K562 (cell line): ENCODE results near the gene TCEAL4. TPM values are rescaled to one million over a fixed set of nuclear protein-coding genes. Genes with fewer than 3 reads are reported as not detected.

Experiments used
- ATAC-seq: fragments of 200-7000 bp; cut with Tn5 transposase; 3 replicates; pipeline ENCODE4 v1.9.1; 2020; ENCODE audit warnings: moderate library complexity
- BruUV-seq: library from RNA; stranded (reverse); fragments of 400-500 nt; replicated peaks from 2 replicates; lab custom pipeline; 2021; lab: Mats Ljungman, UMichigan
- CTCF ChIA-PET: fragments of 300-600 bp; formaldehyde crosslinking; extraction: SDS; loops from one replicate; lab custom pipeline; 2021; ENCODE audit warnings: low intra/inter-chr PET ratio; lab: Yijun Ruan, JAX
- POLR2A ChIA-PET: fragments of 300-600, 350-650 bp; sonication (Branson Sonifier 250); formaldehyde crosslinking; extraction: SDS; loops from one replicate; lab custom pipeline; 2021; ENCODE audit warnings: antibody characterized with exemption, inconsistent platforms; lab: Yijun Ruan, JAX
- DNase-seq, 4 experiments: peaks; one replicate each; pipeline versions ENCODE4 v3.0.0 to v3.0.0-alpha.2; 2011 to 2018; ENCODE audit warnings: low spot score in 3 of 4, mixed read lengths in 3 of 4; ENCODE audit errors: extremely low read depth in 1 of 4
- FAIRE-seq: peaks from 2 replicates; lab custom pipeline; 2011; peaks lifted over from hg19 to GRCh38; lab: Jason Lieb, UNC
- H2AFZ ChIP-seq: 2 replicates; pipeline ENCODE4 v1.6.0; 2011; ENCODE audit warnings: low read depth, low read length, control low read depth, inconsistent platforms
- H3K27ac ChIP-seq: fragments of 200-600 bp; 3 replicates; pipeline ENCODE4 v1.8.0; 2011; ENCODE audit warnings: low read depth, mild to moderate bottlenecking, control low read depth, inconsistent platforms, low read length, moderate library complexity, mixed read lengths; ENCODE audit errors: extremely low read depth
- H3K27me3 ChIP-seq, 2 experiments: fragments of 300-600 bp in 1 of 2; 2 replicates in 1 of 2; 3 replicates in 1 of 2; pipeline versions ENCODE4 v1.6.0 to v1.8.0; 2011; ENCODE audit warnings: inconsistent platforms in 2 of 2, low read length in 2 of 2, mild to moderate bottlenecking in 1 of 2, mixed read lengths in 1 of 2, moderate library complexity in 1 of 2; ENCODE audit not compliant: control insufficient read depth in 2 of 2, insufficient read depth in 2 of 2
- H3K36me3 ChIP-seq: fragments of 300-600 bp; 3 replicates; pipeline ENCODE4 v1.8.0; 2011; ENCODE audit warnings: mild to moderate bottlenecking, low read length, inconsistent platforms; ENCODE audit not compliant: control insufficient read depth, insufficient read depth
- H3K4me1 ChIP-seq, 2 experiments: fragments of 200-600 bp in 1 of 2; replicated peaks in 1 of 2; 2 replicates in 1 of 2; 3 replicates in 1 of 2; pipeline versions ENCODE4 v1.5.1 to v1.8.0; 2011; ENCODE audit warnings: inconsistent platforms in 2 of 2, low read length in 2 of 2, mild to moderate bottlenecking in 1 of 2, mixed read lengths in 1 of 2, moderate library complexity in 1 of 2; ENCODE audit not compliant: control insufficient read depth in 2 of 2, insufficient read depth in 2 of 2
- H3K4me2 ChIP-seq: 2 replicates; pipeline ENCODE4 v1.6.1; 2011; ENCODE audit warnings: low read length, control low read depth, inconsistent platforms, mixed read lengths; ENCODE audit not compliant: insufficient read depth
- H3K4me3 ChIP-seq: fragments of 200-600 bp; sonication (generic), shearing (Covaris generic); 2 replicates; pipeline ENCODE4 v1.5.1; 2016; ENCODE audit warnings: control low read depth, inconsistent platforms
- H3K79me2 ChIP-seq: fragments of 200-600 bp; 3 replicates; pipeline ENCODE4 v1.8.0; 2011; ENCODE audit warnings: low read length, inconsistent platforms; ENCODE audit not compliant: control insufficient read depth, insufficient read depth
- H3K9ac ChIP-seq, 2 experiments: 2 replicates each; pipeline versions ENCODE4 v1.6.0 to v1.6.1; 2011; ENCODE audit warnings: low read depth in 2 of 2, low read length in 2 of 2, control low read depth in 1 of 2, inconsistent platforms in 1 of 2, mild to moderate bottlenecking in 1 of 2, mixed read lengths in 1 of 2; ENCODE audit not compliant: insufficient read depth in 1 of 2
- H3K9me1 ChIP-seq: one replicate; pipeline ENCODE4 v1.6.0; 2011; ENCODE audit warnings: inconsistent platforms, mild to moderate bottlenecking, low read length, moderate library complexity; ENCODE audit not compliant: control insufficient read depth, insufficient read depth
- H3K9me3 ChIP-seq: replicated peaks from 2 replicates; pipeline ENCODE4 v1.5.1; 2011; ENCODE audit warnings: low read depth, low read length, inconsistent platforms; ENCODE audit not compliant: control insufficient read depth, insufficient read depth
- H4K20me1 ChIP-seq: replicated peaks from 2 replicates; pipeline ENCODE4 v1.6.1; 2011; ENCODE audit warnings: low read length, inconsistent platforms, mixed read lengths; ENCODE audit not compliant: control insufficient read depth, insufficient read depth
- GTF2B ChIP-seq: IDR thresholded peaks from 2 replicates; pipeline ENCODE4 v1.6.1; 2011; ENCODE audit not compliant: insufficient read length; ENCODE audit errors: extremely low read depth
- HDAC6 ChIP-seq: IDR thresholded peaks from 2 replicates; pipeline ENCODE4 v1.6.1; 2012; ENCODE audit warnings: low read depth, mild to moderate bottlenecking, control low read depth, inconsistent platforms, low read length, moderate library complexity
- NCOA6 ChIP-seq: fragments of 450-650 bp; IDR thresholded peaks from 2 replicates; pipeline ENCODE4 v1.6.1; 2017; ENCODE audit warnings: mild to moderate bottlenecking
- POU5F1 ChIP-seq: fragments of 150-350 bp; IDR thresholded peaks from 2 replicates; pipeline ENCODE4 v1.6.1; 2014; ENCODE audit warnings: borderline replicate concordance, low read length, low read depth, mild to moderate bottlenecking; ENCODE audit not compliant: partially characterized antibody
- PYGO2 ChIP-seq: fragments of 450-650 bp; IDR thresholded peaks from 2 replicates; pipeline ENCODE4 v1.6.1; 2016; ENCODE audit warnings: mild to moderate bottlenecking, missing genetic modification characterization, moderate library complexity, missing compliant biosample characterization
- UBTF ChIP-seq, 2 experiments: IDR thresholded peaks; 2 replicates each; pipeline ENCODE4 v1.6.1; 2012; ENCODE audit warnings: improper control_type of control experiment in 2 of 2, low read depth in 2 of 2, low read length in 2 of 2, borderline replicate concordance in 1 of 2
- ZFP1 ChIP-seq: fragments of 450-650 bp; formaldehyde crosslinking; IDR thresholded peaks from 2 replicates; pipeline ENCODE4 v1.4.0; 2020; ENCODE audit warnings: mild to moderate bottlenecking, mixed read lengths
- ZNF134 ChIP-seq: fragments of 250-450 bp; sonication (Bioruptor Pico); conservative IDR thresholded peaks from 2 replicates; pipeline ENCODE4 v1.4.0; 2020
- ZNF79 ChIP-seq: fragments of 250-450 bp; sonication (Bioruptor Pico); IDR thresholded peaks from 2 replicates; pipeline ENCODE4 v1.4.0; 2020; ENCODE audit warnings: low read depth, mild to moderate bottlenecking, moderate library complexity
- in situ Hi-C: fragments of 300-500 bp; cut with MboI; formaldehyde crosslinking; loops from 4 replicates; pipeline ENCODE4 v1.15.0; 2018; ENCODE audit warnings: inconsistent platforms, mixed read lengths
- intact Hi-C: fragments of 100-400 bp; cut with micrococcal nuclease; formaldehyde crosslinking; loops from 2 replicates; pipeline ENCODE4 v1.14.2; 2022
- polyA plus RNA-seq, 8 experiments: library from polyadenylated mRNA; depleted of rRNA in 4 of 8; stranded (reverse) in 5 of 8; unstranded in 3 of 8; fragments of >200 nt; fragmentation: Nextera tagmentation in 2 of 8; fragmentation: Illumina TruSeq in 1 of 8; extraction: Ambion mirVana in 2 of 8; extraction: Trizol in 1 of 8; gene quantifications; 2 replicates each; pipeline versions ENCODE4 v1.2.1 to v1.2.3, GENCODE V29; 2011 to 2014; ENCODE audit warnings: inconsistent platforms in 1 of 8, missing spikeins in 1 of 8
- total RNA-seq, 7 experiments: library from RNA; depleted of rRNA in 6 of 7; stranded (reverse); fragments of >200 nt in 6 of 7; fragmentation: Illumina TruSeq in 2 of 7; extraction: Trizol in 2 of 7; gene quantifications; 2 replicates each; pipeline versions ENCODE4 v1.2.1 to v1.2.3, GENCODE V29; 2011 to 2021; ENCODE audit warnings: low replicate concordance in 1 of 7
- TF ChIP-seq, protein P1 (sequence below), 2 experiments: fragments of 450-650 bp; IDR thresholded peaks; 2 replicates each; pipeline ENCODE4 v1.6.1; 2016; ENCODE audit warnings: mild to moderate bottlenecking in 2 of 2, borderline replicate concordance in 1 of 2, low read depth in 1 of 2, moderate library complexity in 1 of 2

The TCEAL4 gene
- total and polyA plus RNA-seq, 9 of the 15 experiments (the other 6 are each of a cell fraction or from before 2014, with no cell fraction given) = 0.36 to 12.3 (median 7.9) TPM

DNA sequence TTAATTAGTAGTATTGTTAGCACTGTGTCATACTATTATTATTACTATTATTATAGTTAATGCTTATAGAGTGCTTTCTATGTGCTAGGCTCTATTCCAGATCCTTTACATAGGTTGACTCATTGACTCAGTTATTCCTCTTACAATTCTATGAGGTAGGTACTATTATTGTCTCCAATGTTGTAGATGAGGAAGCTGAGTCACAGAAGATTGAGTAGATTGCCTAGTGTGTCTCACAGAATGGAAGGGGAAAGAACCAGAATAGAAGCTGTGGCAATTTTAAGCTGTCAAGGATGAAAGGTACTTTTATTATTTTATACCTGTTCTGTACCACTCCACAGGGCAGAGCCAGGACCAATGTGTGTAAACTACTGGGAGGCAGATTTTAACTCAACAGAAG is 41.5 kb downstream of the TCEAL4 start:
- H3K4me3 ChIP-seq = no peak overlapping the region
- CTCF ChIA-PET = no interaction called here
- no peak overlapping the region for H3K9ac ChIP-seq
- no peaks in the 10 kb centered on the region for H3K27me3 ChIP-seq
- intact Hi-C loops (no loop called here), in situ Hi-C loops (no loop called here)
- no TSS peak for BruUV-seq
- H3K9me1 ChIP-seq = no peaks in the 10 kb centered on the region
- no peak overlapping the region for H2AFZ ChIP-seq
- H3K79me2 ChIP-seq = no peaks in the 10 kb centered on the region
- no peaks in the 10 kb centered on the region for H4K20me1 ChIP-seq
- no peaks in the 10 kb centered on the region for H3K36me3 ChIP-seq
- FAIRE-seq (no peak), DNase-seq (no peak), ATAC-seq (no peak)
- H3K4me1 ChIP-seq = peaks cover 0 to 5% of the 10 kb centered on the region in 2 experiments; a peak in 3 of 5 replicates
- H3K9me3 ChIP-seq = no peaks in the 10 kb centered on the region
- no peak overlapping the region for H3K27ac ChIP-seq
- no peak overlapping the region for H3K4me2 ChIP-seq
- POLR2A ChIA-PET = no interaction called here
- TF ChIP-seq HDAC6 (no peak), GTF2B (no peak), PYGO2 (tag) (no peak), ZNF79 (CRISPR knock-in tag) (no peak), ZNF134 (CRISPR knock-in tag) (no peak), UBTF (IDR thresholded peaks at IDR 0.05; ENCODE audit: borderline replicate concordance in 1 of 2, low read depth in 2 of 2, low read length in 2 of 2) (no peak), ZFP1 (CRISPR knock-in tag) (no peak), POU5F1 (no peak), NCOA6 (no peak)
- TF ChIP-seq, protein P1, sequence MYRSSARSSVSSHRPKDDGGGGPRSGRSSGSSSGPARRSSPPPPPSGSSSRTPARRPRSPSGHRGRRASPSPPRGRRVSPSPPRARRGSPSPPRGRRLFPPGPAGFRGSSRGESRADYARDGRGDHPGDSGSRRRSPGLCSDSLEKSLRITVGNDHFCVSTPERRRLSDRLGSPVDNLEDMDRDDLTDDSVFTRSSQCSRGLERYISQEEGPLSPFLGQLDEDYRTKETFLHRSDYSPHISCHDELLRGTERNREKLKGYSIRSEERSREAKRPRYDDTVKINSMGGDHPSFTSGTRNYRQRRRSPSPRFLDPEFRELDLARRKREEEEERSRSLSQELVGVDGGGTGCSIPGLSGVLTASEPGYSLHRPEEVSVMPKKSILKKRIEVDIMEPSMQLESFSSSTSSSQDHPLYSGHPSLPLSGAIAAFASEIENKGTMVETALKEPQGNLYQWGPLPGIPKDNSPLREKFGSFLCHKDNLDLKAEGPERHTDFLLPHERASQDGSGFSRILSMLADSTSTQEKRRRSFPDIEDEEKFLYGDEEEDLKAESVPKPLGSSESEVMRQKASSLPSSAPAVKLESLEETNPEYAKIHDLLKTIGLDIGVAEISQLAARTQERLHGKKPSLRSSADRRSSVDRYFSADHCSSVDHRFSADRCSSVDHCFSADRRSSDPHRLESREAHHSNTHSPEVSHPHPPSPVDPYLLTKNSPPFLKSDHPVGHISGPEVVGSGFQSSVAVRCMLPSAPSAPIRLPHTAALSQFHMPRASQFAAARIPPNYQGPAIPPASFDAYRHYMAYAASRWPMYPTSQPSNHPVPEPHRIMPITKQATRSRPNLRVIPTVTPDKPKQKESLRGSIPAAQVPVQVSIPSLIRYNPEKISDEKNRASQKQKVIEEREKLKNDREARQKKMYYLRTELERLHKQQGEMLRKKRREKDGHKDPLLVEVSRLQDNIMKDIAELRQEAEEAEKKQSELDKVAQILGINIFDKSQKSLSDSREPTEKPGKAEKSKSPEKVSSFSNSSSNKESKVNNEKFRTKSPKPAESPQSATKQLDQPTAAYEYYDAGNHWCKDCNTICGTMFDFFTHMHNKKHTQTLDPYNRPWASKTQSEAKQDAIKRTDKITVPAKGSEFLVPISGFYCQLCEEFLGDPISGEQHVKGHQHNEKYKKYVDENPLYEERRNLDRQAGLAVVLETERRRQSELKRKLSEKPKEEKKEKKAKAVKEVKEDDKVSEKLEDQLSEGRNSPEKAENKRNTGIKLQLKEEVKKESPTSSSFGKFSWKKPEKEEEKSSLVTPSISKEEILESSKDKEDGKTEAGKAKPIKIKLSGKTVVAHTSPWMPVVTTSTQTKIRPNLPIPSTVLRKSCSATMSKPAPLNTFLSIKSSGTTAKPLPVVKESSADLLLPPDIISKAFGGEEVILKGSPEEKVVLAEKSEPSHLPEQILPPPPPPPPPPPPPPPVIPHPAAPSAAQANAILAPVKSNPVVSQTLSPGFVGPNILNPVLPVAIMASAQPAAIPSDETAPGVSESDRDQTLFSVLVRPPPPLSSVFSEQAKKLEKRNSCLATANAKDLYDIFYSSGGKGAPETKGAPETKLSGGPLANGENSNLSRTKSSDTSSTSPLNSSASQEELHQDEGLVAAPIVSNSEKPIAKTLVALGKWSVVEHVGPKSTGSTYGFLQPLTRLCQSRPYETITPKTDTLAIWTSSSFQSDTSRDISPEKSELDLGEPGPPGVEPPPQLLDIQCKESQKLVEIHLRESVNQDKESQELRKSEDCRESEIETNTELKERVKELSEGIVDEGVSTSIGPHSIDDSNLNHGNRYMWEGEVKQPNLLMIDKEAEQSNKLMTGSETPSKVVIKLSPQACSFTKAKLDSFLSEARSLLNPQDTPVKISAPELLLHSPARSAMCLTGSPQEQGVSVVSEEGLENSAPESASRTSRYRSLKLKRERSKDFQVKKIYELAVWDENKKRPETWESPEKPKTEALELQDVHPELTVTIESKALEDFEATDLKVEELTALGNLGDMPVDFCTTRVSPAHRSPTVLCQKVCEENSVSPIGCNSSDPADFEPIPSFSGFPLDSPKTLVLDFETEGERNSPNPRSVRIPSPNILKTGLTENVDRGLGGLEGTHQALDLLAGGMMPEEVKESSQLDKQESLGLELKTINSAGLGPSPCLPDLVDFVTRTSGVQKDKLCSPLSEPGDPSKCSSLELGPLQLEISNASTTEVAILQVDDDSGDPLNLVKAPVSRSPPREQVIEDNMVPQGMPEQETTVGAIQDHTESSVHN (IDR thresholded peaks at IDR 0.05; ENCODE audit: borderline replicate concordance in 1 of 2, low read depth in 1 of 2) = no peak
